Vagina (tissue), 2 donors: ENCODE measurements around the gene TEX36. TPM values are rescaled to one million over a fixed set of nuclear protein-coding genes. Genes with fewer than 3 reads are reported as not detected.
"Not testable (repeated sequence)": the region's sequence is repeated elsewhere in the genome, so short reads cannot be mapped to it uniquely, and the experiment has no call there.

ENCODE experiments used
- DNase-seq, 2 donors: peaks; one replicate each; pipeline ENCODE4 v3.0.0-alpha.2; 2017; ENCODE audit errors: extremely low spot score in 2 of 2
- H3K27ac ChIP-seq: fragments of 200-600 bp; sonication (generic); one replicate; pipeline ENCODE4 v1.5.1; 2019
- H3K27me3 ChIP-seq: fragments of 200-600 bp; sonication (generic); one replicate; pipeline ENCODE4 v1.5.1; 2019
- H3K36me3 ChIP-seq, 2 donors: fragments of 200-600 bp; sonication (generic); one replicate each; pipeline ENCODE4 v1.5.1; 2017 to 2019
- H3K4me1 ChIP-seq: fragments of 200-600 bp; sonication (generic); one replicate; pipeline ENCODE4 v1.5.1; 2019
- H3K4me3 ChIP-seq, 2 donors: fragments of 200-600 bp; sonication (generic); 1 replicate in 1 of 2; 2 replicates in 1 of 2; pipeline ENCODE4 v1.5.1; 2016 to 2019
- H3K9me3 ChIP-seq: fragments of 200-600 bp; sonication (generic); one replicate; pipeline ENCODE4 v1.5.1; 2019
- POLR2A ChIP-seq, 2 donors: fragments of 450-650 bp; IDR thresholded peaks; one replicate each; pipeline ENCODE4 v1.6.1; 2017; ENCODE audit warnings: antibody characterized with exemption in 2 of 2, mild to moderate bottlenecking in 2 of 2, moderate library complexity in 2 of 2
- POLR2AphosphoS5 ChIP-seq, 2 donors: sonication (generic); formaldehyde crosslinking; IDR thresholded peaks; one replicate each; pipeline ENCODE4 v1.9.0; 2017; ENCODE audit warnings: antibody characterized with exemption in 2 of 2, mild to moderate bottlenecking in 2 of 2, low read depth in 1 of 2; ENCODE audit not compliant: insufficient read depth in 1 of 2
- intact Hi-C: fragments of 100-400 bp; cut with DNase I; formaldehyde crosslinking; loops from one replicate; pipeline ENCODE4 v1.15.1; 2023
- total RNA-seq: library from RNA; depleted of rRNA; stranded (reverse); fragments of >200 nt; gene quantifications from one replicate; pipeline ENCODE4 v1.2.3, GENCODE V29; 2016
- TF ChIP-seq, protein P1 (sequence below), 3 experiments: fragments of 450-650 bp in 2 of 3; fragments of 200-600 bp in 1 of 3; sonication (generic) in 1 of 3; IDR thresholded peaks; one replicate each; pipeline ENCODE4 v1.5.1; 2017 to 2019; ENCODE audit warnings: antibody characterized with exemption in 3 of 3, mild to moderate bottlenecking in 2 of 3, moderate library complexity in 2 of 3

Gene TEX36
- total RNA-seq, 1 donor from 2014 or later, result not detected

DNA sequence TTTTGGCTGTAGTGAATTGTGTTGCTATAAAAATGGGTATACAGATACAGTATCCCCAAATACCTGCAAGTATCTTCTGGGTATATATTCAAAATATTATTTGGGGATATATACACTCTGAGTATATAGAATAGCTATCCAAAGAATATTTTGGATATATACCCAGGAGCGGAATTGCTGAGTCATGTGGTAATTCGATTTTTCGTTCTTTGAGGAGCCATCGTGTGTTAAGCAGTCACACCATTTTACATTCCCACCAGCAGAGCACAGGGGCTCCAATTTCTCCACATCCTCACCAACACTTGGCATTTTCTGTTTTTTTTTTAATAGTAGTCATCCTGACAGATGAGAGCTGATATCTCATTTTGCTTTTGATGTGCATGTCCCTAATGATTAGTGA is 61.9 kb downstream of the TEX36 start:
- H3K36me3 ChIP-seq, result no peaks in the 10 kb centered on the region
- no peak overlapping the region for H3K4me3 ChIP-seq
- no peaks in the 10 kb centered on the region for H3K9me3 ChIP-seq
- no peaks in the 10 kb centered on the region for H3K4me1 ChIP-seq
- no peaks in the 10 kb centered on the region for H3K27me3 ChIP-seq
- intact Hi-C loops, result no loop called here
- no peak overlapping the region for H3K27ac ChIP-seq
- no peak for DNase-seq
- TF ChIP-seq, protein P1, sequence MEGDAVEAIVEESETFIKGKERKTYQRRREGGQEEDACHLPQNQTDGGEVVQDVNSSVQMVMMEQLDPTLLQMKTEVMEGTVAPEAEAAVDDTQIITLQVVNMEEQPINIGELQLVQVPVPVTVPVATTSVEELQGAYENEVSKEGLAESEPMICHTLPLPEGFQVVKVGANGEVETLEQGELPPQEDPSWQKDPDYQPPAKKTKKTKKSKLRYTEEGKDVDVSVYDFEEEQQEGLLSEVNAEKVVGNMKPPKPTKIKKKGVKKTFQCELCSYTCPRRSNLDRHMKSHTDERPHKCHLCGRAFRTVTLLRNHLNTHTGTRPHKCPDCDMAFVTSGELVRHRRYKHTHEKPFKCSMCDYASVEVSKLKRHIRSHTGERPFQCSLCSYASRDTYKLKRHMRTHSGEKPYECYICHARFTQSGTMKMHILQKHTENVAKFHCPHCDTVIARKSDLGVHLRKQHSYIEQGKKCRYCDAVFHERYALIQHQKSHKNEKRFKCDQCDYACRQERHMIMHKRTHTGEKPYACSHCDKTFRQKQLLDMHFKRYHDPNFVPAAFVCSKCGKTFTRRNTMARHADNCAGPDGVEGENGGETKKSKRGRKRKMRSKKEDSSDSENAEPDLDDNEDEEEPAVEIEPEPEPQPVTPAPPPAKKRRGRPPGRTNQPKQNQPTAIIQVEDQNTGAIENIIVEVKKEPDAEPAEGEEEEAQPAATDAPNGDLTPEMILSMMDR (IDR thresholded peaks at IDR 0.05), result no peak
- TF ChIP-seq POLR2AphosphoS5 (IDR thresholded peaks at IDR 0.05; ENCODE audit: insufficient read depth in 1 of 2, low read depth in 1 of 2) (no peak), POLR2A (IDR thresholded peaks at IDR 0.05) (no peak)

DNA sequence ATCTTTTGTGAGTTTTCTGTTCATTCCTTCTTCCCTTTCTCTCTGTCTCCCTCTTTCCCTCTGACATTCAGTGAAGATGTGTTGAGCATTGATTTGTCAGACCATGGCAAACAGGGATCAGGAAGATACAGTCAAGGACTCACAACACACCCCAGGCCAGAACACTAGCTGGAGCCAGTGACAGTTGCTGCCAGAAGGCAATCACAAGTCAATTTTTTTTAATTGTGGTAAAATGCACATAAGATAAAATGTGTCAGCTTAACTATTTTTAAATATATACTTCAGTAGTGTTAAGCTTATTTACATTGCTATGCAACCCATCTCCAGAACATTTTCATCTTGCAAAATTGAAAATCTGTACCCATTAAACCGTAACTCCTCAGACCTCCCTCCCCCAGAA is 62.6 kb downstream of the TEX36 start:
- Histone ChIP-seq H3K4me1 (no peaks in the 10 kb centered on the region), H3K4me3 (no peak overlapping the region), H3K36me3 (no peaks in the 10 kb centered on the region), H3K9me3 (no peaks in the 10 kb centered on the region), H3K27me3 (no peaks in the 10 kb centered on the region), H3K27ac (no peak overlapping the region)
- intact Hi-C loops, result no loop called here
- TF ChIP-seq, protein P1 (IDR thresholded peaks at IDR 0.05), result no peak
- TF ChIP-seq POLR2A (IDR thresholded peaks at IDR 0.05), result no peak
- TF ChIP-seq POLR2AphosphoS5 (IDR thresholded peaks at IDR 0.05; ENCODE audit: insufficient read depth in 1 of 2, low read depth in 1 of 2), result no peak
- DNase-seq, result no peak

DNA sequence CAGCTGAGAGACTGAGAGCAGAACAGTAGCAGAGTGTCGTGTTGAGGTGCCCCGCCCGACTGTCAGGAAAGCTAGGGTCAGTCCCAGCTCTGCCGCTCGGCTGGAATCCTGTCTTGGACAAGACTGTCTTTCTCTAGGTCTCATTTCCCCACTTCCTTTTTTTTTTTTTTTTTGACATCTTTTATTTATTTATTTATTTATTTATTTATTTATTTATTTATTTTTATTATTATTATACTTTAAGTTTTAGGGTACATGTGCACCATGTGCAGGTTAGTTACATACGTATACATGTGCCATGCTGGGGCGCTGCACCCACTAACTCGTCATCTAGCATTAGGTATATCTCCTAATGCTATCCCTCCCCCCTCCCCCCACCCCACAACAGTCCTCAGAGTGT is 69.9 kb downstream of the TEX36 start:
- H3K4me1 ChIP-seq, H3K9me3 ChIP-seq, H3K27me3 ChIP-seq, H3K36me3 ChIP-seq, DNase-seq, H3K27ac ChIP-seq, intact Hi-C loops, H3K4me3 ChIP-seq: not testable (repeated sequence)

DNA sequence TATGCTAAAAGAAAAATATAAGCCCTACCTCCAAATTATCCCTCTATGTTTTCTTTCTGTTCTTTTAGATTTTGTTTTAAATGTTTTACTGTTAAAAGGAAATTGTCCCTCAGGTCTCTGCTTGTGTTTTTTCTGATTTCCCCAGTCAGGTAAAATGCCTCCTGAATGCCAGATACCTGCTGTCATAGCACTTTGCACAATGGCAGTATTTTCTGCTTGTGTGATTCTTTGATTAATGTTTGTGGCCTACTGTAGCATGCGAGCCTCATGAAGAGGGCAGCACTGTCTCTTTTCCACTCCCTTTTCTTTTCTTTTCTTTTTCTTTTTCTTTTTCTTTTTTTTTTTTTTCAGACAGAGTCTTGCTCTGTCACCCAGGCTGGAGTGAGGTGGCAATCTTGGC is 71.2 kb downstream of the TEX36 start:
- Histone ChIP-seq H3K9me3 (no peaks in the 10 kb centered on the region), H3K27me3 (no peaks in the 10 kb centered on the region), H3K36me3 (no peaks in the 10 kb centered on the region), H3K4me3 (no peak overlapping the region), H3K27ac (no peak overlapping the region), H3K4me1 (no peaks in the 10 kb centered on the region)
- intact Hi-C loops, result no loop called here
- no peak for DNase-seq
- TF ChIP-seq POLR2A (IDR thresholded peaks at IDR 0.05) (no peak), POLR2AphosphoS5 (IDR thresholded peaks at IDR 0.05; ENCODE audit: insufficient read depth in 1 of 2, low read depth in 1 of 2) (no peak)
- TF ChIP-seq, protein P1 (IDR thresholded peaks at IDR 0.05), result no peak

DNA sequence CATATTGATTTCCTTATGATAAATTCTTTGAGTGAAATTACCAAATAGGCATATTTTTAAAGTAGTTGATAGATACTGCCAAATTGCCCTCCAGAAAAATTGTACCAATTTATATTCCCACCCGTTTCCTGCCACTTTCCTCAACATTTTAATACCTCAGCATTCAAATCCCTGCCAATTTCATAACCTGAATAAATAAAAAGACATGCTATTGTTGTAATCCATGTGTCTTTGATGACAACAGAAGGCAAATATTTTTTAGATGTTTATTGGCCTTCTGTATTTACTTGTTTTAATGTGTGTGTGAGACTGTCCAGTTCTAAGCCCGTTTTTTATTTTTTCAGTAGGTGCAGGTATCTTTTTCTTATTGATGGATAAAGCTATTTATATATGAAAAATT is 71.7 kb downstream of the TEX36 start:
- intact Hi-C loops, result no loop called here
- H3K9me3 ChIP-seq, result no peaks in the 10 kb centered on the region
- H3K27ac ChIP-seq, result no peak overlapping the region
- no peaks in the 10 kb centered on the region for H3K27me3 ChIP-seq
- no peak overlapping the region for H3K4me3 ChIP-seq
- no peaks in the 10 kb centered on the region for H3K4me1 ChIP-seq
- H3K36me3 ChIP-seq, result no peaks in the 10 kb centered on the region
- no peak for DNase-seq
- TF ChIP-seq POLR2A (IDR thresholded peaks at IDR 0.05) (no peak), POLR2AphosphoS5 (IDR thresholded peaks at IDR 0.05; ENCODE audit: insufficient read depth in 1 of 2, low read depth in 1 of 2) (no peak)
- TF ChIP-seq, protein P1 (IDR thresholded peaks at IDR 0.05), result no peak

DNA sequence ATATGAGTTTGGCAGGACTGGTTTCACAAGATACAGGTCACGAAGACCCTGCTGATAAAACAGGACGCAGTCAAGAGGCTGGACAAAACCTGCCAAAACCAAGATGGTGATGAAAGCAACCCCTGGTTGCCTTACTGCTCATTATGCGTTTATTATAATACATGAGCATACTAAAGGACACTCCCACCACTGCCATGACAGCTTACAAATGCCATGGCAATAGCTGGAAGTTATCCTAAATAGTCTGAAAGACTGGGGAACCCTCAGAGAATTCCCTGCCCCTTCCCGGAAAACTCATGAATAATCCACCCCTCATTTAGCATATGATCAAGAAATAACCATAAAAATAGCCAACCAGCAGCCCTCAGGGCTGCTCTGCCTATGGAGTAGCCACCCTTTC is 73.1 kb downstream of the TEX36 start:
- intact Hi-C loops, result no loop called here
- Histone ChIP-seq H3K9me3 (no peaks in the 10 kb centered on the region), H3K27ac (no peak overlapping the region), H3K27me3 (no peaks in the 10 kb centered on the region), H3K4me3 (no peak overlapping the region), H3K36me3 (no peaks in the 10 kb centered on the region), H3K4me1 (no peaks in the 10 kb centered on the region)
- TF ChIP-seq POLR2A (IDR thresholded peaks at IDR 0.05), result no peak
- no peak for TF ChIP-seq POLR2AphosphoS5 (IDR thresholded peaks at IDR 0.05; ENCODE audit: insufficient read depth in 1 of 2, low read depth in 1 of 2)
- TF ChIP-seq, protein P1 (IDR thresholded peaks at IDR 0.05), result no peak
- no peak for DNase-seq
